Karpas-422 (cell line): Measurements from ENCODE around the gene LRRC4B. TPM values are rescaled to one million over a fixed set of nuclear protein-coding genes. Genes with fewer than 3 reads are reported as not detected.

Experiments used
- DNase-seq: peaks from one replicate; pipeline ENCODE4 v3.0.0-alpha.2; 2015
- H2AFZ ChIP-seq: fragments of 200-600 bp; sonication (generic); 2 replicates; pipeline ENCODE4 v1.6.1; 2014; ENCODE audit warnings: antibody characterized with exemption, low read length, mixed read lengths
- H3K27ac ChIP-seq: fragments of 200-600 bp; sonication (generic); 2 replicates; pipeline ENCODE4 v1.5.1; 2014; ENCODE audit warnings: mild to moderate bottlenecking, low read length, moderate library complexity
- H3K27me3 ChIP-seq: fragments of 200-600 bp; sonication (generic); 2 replicates; pipeline ENCODE4 v1.6.1; 2014; ENCODE audit warnings: low read length, mixed read lengths
- H3K36me3 ChIP-seq: fragments of 200-600 bp; sonication (generic); 2 replicates; pipeline ENCODE4 v1.6.1; 2014; ENCODE audit warnings: low read length, mixed read lengths; ENCODE audit not compliant: insufficient read depth
- H3K4me1 ChIP-seq: fragments of 200-600 bp; sonication (generic); 2 replicates; pipeline ENCODE4 v1.6.1; 2014; ENCODE audit warnings: mild to moderate bottlenecking, low read length, mixed read lengths
- H3K4me2 ChIP-seq: fragments of 200-600 bp; sonication (generic); 2 replicates; pipeline ENCODE4 v1.6.1; 2014; ENCODE audit warnings: low read length, low read depth, mild to moderate bottlenecking; ENCODE audit not compliant: poor library complexity, severe bottlenecking
- H3K4me3 ChIP-seq: fragments of 200-600 bp; sonication (generic); 2 replicates; pipeline ENCODE4 v1.5.1; 2014; ENCODE audit warnings: mild to moderate bottlenecking, antibody characterized with exemption, low read length, mixed read lengths
- H3K79me2 ChIP-seq: fragments of 200-600 bp; sonication (generic); 2 replicates; pipeline ENCODE4 v1.6.1; 2014; ENCODE audit warnings: mild to moderate bottlenecking, low read length, mixed read lengths
- H3K9ac ChIP-seq: fragments of 200-600 bp; sonication (generic); 2 replicates; pipeline ENCODE4 v1.6.0; 2014; ENCODE audit warnings: low read length
- H3K9me2 ChIP-seq: fragments of 200-600 bp; sonication (generic), shearing (Covaris generic); replicated peaks from 2 replicates; pipeline ENCODE4 v1.6.0; 2014; ENCODE audit warnings: mild to moderate bottlenecking, low read length, moderate library complexity; ENCODE audit not compliant: insufficient read depth
- H3K9me3 ChIP-seq: fragments of 300-700, 200-600 bp; sonication (generic); 2 replicates; pipeline ENCODE4 v1.6.1; 2014; ENCODE audit warnings: low read length, mixed read lengths
- H4K20me1 ChIP-seq: fragments of 200-600 bp; sonication (generic); 2 replicates; pipeline ENCODE4 v1.6.1; 2014; ENCODE audit warnings: mild to moderate bottlenecking, antibody characterized with exemption, low read length, low read depth; ENCODE audit not compliant: insufficient read depth
- total RNA-seq: library from RNA; depleted of rRNA; stranded (reverse); fragments of >200 nt; shearing (Covaris generic); gene quantifications from 2 replicates; pipeline ENCODE4 v1.2.3, GENCODE V29; 2014; ENCODE audit warnings: low replicate concordance

LRRC4B gene
- total RNA-seq, 1 experiment from 2014 or later = not detected

DNA sequence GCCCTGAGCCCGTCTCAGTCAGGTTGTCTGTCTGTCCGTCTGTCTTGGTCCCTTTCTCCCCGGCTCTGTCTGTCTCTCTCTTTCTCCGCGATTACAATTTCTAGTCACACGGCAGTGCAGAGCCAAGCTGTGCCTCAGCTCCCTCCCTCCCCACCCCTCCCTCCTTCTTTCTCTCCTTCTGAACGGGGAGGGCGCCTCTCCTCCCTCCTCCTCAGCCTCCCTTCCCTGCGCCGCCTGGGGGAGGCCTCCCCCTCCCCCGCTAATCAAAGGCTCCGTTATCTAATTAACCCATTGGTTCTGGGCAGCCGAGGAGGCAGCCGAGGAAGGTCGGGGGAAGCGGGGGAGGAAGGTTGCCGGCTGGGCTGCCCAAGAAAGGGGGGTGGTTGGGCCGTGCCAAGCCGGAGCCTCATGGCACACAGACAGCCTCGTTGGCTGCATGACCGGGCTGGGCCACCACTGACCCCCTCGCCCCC is 16.5 kb downstream of the LRRC4B start:
- Histone ChIP-seq H3K27me3 (no peaks in the 10 kb centered on the region), H3K9ac (no peak overlapping the region), H3K9me3 (no peaks in the 10 kb centered on the region), H3K36me3 (no peaks in the 10 kb centered on the region), H3K4me3 (no peak overlapping the region), H3K4me1 (peaks cover 7% of the 10 kb centered on the region), H3K27ac (no peak overlapping the region), H2AFZ (no peak overlapping the region), H4K20me1 (peaks cover 9% of the 10 kb centered on the region; the same call in 1 of the 2 replicates), H3K79me2 (no peaks in the 10 kb centered on the region), H3K9me2 (no peaks in the 10 kb centered on the region), H3K4me2 (no peak overlapping the region)
- no peak for DNase-seq

DNA sequence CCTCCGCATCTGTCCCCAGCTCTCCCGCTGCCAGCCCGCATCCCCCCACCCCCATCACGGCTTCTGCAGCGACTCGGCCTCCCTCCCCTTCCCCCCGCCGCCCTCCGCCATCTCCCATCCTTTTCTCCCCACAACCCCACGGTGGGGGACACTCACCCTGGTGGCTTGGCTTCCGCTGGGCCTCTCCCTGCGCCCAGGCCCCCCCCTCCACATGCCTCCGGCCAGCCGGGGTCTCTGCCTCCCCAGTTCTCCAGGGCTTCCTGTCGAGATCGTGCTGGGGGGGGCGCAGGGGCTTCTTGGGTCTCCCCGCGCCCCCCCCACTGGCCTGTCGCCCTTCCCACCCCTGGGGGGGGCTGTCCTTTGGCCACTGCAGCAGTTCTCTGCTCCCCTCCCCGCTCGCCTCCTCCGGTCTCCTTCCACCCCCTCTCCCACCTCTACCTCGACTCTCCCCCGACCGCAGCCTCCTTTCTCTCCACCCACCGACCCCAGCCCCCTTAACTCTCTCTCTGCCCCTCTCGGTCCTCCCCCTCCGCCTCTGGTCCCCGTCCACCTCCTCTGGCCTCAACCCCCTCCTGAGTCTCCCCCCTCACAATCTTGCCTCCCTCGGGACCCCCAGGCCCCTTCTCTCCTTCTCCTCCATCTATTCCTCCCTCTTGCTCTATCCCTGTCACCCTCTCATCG is 17.1 kb downstream of the LRRC4B start:
- Histone ChIP-seq H3K36me3 (no peaks in the 10 kb centered on the region), H3K4me2 (no peak overlapping the region), H3K4me3 (no peak overlapping the region), H3K9ac (no peak overlapping the region), H3K9me2 (no peaks in the 10 kb centered on the region), H3K27ac (no peak overlapping the region), H3K27me3 (no peaks in the 10 kb centered on the region), H3K9me3 (no peaks in the 10 kb centered on the region), H3K79me2 (no peaks in the 10 kb centered on the region), H4K20me1 (peaks cover 9% of the 10 kb centered on the region; the same call in 1 of the 2 replicates), H3K4me1 (peaks cover 1% of the 10 kb centered on the region), H2AFZ (no peak overlapping the region)
- DNase-seq = no peak

DNA sequence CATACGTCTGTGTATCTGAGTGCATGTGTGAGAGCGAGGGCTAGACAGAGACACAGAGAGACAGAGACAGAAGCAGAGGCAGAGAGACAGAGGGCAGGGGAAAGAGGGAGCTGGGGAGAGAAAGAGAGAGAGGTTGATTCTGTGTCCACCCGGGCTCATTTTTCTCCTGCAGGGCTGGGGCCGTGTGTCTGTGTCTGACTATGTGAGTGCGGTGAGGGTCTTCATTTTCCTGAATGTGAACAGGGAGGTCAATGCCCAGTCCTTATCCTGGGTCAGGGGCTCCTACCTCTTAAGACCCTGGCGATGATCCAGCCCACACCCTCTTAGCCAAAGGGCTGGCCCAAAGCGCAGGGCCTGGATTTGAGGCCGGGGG is 17.7 kb downstream of the LRRC4B start:
- no peaks in the 10 kb centered on the region for H3K79me2 ChIP-seq
- H3K9me2 ChIP-seq = no peaks in the 10 kb centered on the region
- H3K27me3 ChIP-seq = no peaks in the 10 kb centered on the region
- no peaks in the 10 kb centered on the region for H3K36me3 ChIP-seq
- H3K9ac ChIP-seq = no peak overlapping the region
- no peak overlapping the region for H3K4me2 ChIP-seq
- H4K20me1 ChIP-seq = peaks cover 6% of the 10 kb centered on the region; the same call in 1 of the 2 replicates
- no peak overlapping the region for H2AFZ ChIP-seq
- no peaks in the 10 kb centered on the region for H3K4me1 ChIP-seq
- H3K9me3 ChIP-seq = no peaks in the 10 kb centered on the region
- no peak overlapping the region for H3K27ac ChIP-seq
- DNase-seq = no peak
- H3K4me3 ChIP-seq = no peak overlapping the region

DNA sequence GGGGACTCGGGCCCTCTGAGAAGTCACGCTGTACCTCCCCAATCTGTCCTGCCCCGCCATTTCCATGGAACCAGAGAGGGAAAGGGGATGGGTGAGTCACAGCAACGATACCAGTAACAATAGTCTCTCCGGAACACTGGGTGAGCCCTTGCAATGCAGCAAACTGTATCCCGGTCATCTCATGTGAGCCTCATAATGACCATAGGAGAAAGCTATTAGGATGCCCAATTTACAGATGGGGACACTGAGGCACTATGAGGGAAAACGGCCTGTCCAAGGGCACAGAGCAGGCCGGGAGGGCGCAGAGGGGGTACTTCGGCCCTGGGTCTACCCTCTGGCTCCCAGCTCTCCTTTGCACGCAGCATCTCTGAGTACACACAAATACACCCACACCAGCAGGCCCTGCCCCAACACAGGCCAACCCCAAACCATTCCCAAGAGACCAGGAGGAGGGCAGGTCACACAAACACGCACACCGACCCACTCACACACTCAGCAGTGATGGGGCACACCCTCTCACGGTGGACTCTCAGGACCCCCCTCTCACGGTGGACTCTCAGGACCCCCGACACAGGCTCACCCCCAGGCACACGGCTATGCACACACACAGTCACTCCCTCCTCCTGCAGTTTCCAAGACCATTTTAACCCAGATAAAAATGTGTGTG is 18.2 kb downstream of the LRRC4B start:
- H2AFZ ChIP-seq = no peak overlapping the region
- H3K36me3 ChIP-seq = no peaks in the 10 kb centered on the region
- H3K4me3 ChIP-seq = no peak overlapping the region
- peaks cover 4% of the 10 kb centered on the region; the same call in 1 of the 2 replicates for H4K20me1 ChIP-seq
- no peaks in the 10 kb centered on the region for H3K9me2 ChIP-seq
- H3K9me3 ChIP-seq = no peaks in the 10 kb centered on the region
- H3K9ac ChIP-seq = no peak overlapping the region
- no peak overlapping the region for H3K27ac ChIP-seq
- H3K79me2 ChIP-seq = no peaks in the 10 kb centered on the region
- H3K4me2 ChIP-seq = no peak overlapping the region
- no peak for DNase-seq
- H3K27me3 ChIP-seq = no peaks in the 10 kb centered on the region
- no peaks in the 10 kb centered on the region for H3K4me1 ChIP-seq

DNA sequence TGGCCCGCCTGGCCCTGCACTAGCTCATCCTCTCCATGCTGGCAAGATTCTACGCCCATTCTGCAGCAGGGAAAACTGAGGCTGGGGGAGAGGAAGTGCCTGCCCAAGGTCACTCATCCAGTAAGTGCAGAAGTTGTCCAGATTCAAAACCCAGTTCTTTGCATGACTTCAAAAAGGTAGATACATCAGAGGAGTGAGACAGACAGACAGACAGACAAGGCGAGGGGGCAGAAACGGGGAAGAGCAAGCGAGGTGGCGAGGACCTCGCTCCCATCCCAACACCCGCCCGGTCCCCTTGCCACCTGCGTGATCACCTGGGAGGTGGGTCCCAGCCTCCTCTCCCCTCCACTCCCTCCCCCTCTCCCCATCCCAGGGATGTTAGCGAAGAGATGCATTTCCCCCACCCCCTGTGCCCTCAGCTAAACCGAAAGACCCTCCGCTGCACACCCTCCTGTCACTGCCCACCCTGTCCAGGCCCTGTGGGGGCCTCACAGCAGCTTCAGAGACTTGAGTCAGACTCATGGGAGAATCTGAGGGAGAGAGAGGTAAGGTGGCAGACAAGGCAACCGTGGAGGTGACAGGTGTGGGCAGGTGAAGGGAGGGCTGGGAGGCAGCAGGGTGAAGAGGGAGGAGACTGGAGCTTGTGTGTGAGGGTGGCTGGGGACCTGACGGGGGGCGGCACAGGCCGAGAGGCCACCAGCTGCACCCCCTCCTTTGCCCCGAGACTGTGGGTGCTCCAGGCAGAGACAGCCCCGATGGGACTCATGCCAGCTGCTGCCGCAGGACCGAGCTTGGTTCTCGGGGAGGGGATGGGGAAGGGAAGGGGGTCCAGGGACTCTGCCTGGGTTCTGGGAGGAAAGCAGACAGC is 18.9 kb downstream of the LRRC4B start:
- Histone ChIP-seq H3K4me3 (no peak overlapping the region), H3K36me3 (no peaks in the 10 kb centered on the region), H3K27ac (no peak overlapping the region), H4K20me1 (peaks cover 4% of the 10 kb centered on the region; the same call in 1 of the 2 replicates), H3K79me2 (no peaks in the 10 kb centered on the region), H3K4me2 (no peak overlapping the region), H3K27me3 (no peaks in the 10 kb centered on the region), H3K9me2 (no peaks in the 10 kb centered on the region), H2AFZ (no peak overlapping the region), H3K9me3 (no peaks in the 10 kb centered on the region), H3K4me1 (no peaks in the 10 kb centered on the region), H3K9ac (no peak overlapping the region)
- DNase-seq = no peak

DNA sequence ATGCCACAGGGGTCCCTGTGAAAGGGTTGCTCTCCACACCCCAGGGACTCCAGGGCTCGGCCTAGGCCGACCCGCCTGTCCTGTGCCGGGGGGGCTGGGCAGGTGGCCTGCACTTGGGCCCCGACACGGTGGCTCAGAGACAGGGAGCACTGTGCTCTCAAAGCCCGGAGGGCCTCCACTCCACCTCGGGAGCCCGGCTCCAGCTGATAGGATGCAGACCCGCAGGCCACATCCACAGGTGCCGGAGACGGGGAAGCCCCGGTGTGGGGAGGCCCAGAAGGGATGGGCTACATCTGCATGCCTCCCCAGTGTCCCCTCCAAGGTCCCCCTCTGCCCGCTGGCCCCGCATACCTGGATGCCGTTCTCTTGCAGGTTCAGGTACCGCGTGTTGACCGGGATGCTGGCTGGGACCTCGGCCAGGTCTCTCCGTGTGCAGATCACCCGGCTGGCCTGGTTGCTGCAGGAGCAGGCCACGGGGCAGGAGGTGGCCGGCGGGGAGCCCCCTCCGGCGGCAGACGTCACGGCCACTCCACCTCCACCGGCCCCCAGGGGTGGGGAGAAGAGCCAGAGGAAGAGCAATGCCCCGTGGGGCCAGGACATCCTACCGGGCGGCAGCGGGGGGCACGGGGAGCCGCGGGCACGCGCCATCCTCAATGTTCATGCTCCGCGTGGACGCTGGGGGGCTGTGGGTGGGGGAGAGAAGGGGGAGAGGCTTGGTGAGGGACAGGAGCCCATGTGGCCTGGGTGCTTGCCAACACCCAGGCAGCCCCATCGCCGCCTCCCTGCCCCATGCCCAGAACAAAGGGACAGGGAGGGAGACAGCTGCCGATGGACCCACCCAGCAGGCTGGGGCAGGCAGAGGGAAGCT is 19.8 kb downstream of the LRRC4B start:
- no peak overlapping the region for H3K4me2 ChIP-seq
- no peaks in the 10 kb centered on the region for H3K4me1 ChIP-seq
- H3K9me2 ChIP-seq = no peaks in the 10 kb centered on the region
- no peaks in the 10 kb centered on the region for H3K36me3 ChIP-seq
- no peak overlapping the region for H3K9ac ChIP-seq
- no peaks in the 10 kb centered on the region for H3K79me2 ChIP-seq
- peaks cover 4% of the 10 kb centered on the region; the same call in 1 of the 2 replicates for H4K20me1 ChIP-seq
- H3K9me3 ChIP-seq = no peaks in the 10 kb centered on the region
- H3K27me3 ChIP-seq = no peaks in the 10 kb centered on the region
- H3K27ac ChIP-seq = no peak overlapping the region
- H2AFZ ChIP-seq = no peak overlapping the region
- H3K4me3 ChIP-seq = no peak overlapping the region
- no peak for DNase-seq

DNA sequence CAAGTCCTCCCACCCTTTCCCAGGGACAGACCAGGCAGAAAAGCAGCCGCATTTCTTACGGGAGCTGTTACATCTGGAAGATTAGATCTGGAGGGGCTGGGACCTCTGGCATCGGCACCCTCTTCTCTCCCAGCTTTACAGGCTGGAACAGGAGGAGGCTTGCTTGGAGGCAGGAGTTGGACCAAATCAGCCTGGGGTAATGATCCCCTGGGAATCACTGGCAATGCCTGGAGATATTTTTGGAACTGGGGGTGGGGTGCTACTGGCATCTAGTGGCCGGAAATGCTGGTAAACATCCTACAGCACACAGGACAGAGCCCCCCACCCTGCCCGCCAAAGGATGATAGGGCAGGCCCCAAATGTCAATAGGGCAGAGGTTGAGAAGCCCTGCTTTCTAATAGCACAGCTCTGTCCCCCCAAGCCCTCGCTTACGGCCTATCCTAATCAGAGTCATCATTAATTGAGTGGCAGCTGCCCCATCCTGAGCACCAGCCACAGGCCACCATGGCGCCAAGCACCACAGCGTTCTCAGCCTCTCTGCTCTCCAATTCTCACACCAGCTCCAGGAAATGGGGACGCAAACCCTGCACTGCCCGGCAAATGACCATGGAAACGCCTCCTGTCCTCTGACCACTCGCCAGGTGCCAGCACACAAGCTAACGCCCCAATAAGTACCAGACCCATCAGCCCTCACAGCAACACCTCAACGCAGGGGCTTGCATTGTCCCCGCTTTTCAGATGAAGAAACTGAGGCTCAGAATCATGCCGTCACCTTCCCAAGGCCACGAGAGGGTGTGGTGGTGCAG is 20.6 kb downstream of the LRRC4B start:
- Histone ChIP-seq H3K9me3 (no peaks in the 10 kb centered on the region), H3K4me2 (no peak overlapping the region), H3K36me3 (no peaks in the 10 kb centered on the region), H4K20me1 (peaks cover 4% of the 10 kb centered on the region; the same call in 1 of the 2 replicates), H3K79me2 (no peaks in the 10 kb centered on the region), H3K9me2 (no peaks in the 10 kb centered on the region), H3K4me1 (no peaks in the 10 kb centered on the region), H3K27ac (no peak overlapping the region), H3K4me3 (no peak overlapping the region), H2AFZ (no peak overlapping the region), H3K9ac (no peak overlapping the region), H3K27me3 (no peaks in the 10 kb centered on the region)
- no peak for DNase-seq
